GM23338 (cell line): ENCODE results near the gene C1QTNF7. TPM values are rescaled to one million over a fixed set of nuclear protein-coding genes. Genes with fewer than 3 reads are reported as not detected.

Experiments used
- ATAC-seq: fragments of 200-7000 bp; cut with Tn5 transposase; 3 replicates; pipeline ENCODE4 v1.9.1; 2020
- DNase-seq: peaks from one replicate; pipeline ENCODE4 v3.0.0-alpha.2; 2015; ENCODE audit warnings: low spot score
- H2AFZ ChIP-seq: fragments of 200-600 bp; sonication (generic); 2 replicates; pipeline ENCODE4 v1.8.0; 2016; ENCODE audit warnings: antibody characterized with exemption, mild to moderate bottlenecking, moderate library complexity
- H3F3A ChIP-seq: fragments of 200-600 bp; sonication (generic); replicated peaks from 2 replicates; pipeline ENCODE4 v1.8.0; 2017; ENCODE audit warnings: antibody characterized with exemption, mixed run types, low read depth
- H3K27ac ChIP-seq: fragments of 200-600 bp; sonication (generic); 2 replicates; pipeline ENCODE4 v1.6.1; 2016; ENCODE audit warnings: low read depth
- H3K27me3 ChIP-seq: fragments of 200-600 bp; sonication (generic); 2 replicates; pipeline ENCODE4 v1.8.0; 2016; ENCODE audit warnings: mild to moderate bottlenecking, mixed run types, moderate library complexity; ENCODE audit not compliant: insufficient read depth
- H3K36me3 ChIP-seq: fragments of 200-600 bp; sonication (generic); 2 replicates; pipeline ENCODE4 v1.8.0; 2016; ENCODE audit warnings: mild to moderate bottlenecking; ENCODE audit not compliant: insufficient read depth
- H3K4me1 ChIP-seq: fragments of 200-600 bp; sonication (generic); 2 replicates; pipeline ENCODE4 v1.8.0; 2016; ENCODE audit warnings: mild to moderate bottlenecking, moderate library complexity; ENCODE audit not compliant: insufficient read depth
- H3K4me2 ChIP-seq: fragments of 200-600 bp; sonication (generic); 2 replicates; pipeline ENCODE4 v1.7.1; 2017; ENCODE audit warnings: mixed run types
- H3K4me3 ChIP-seq: fragments of 200-600 bp; sonication (generic); 2 replicates; pipeline ENCODE4 v1.6.1; 2016; ENCODE audit warnings: mixed run types
- H3K79me2 ChIP-seq: fragments of 200-600 bp; sonication (generic); replicated peaks from 2 replicates; pipeline ENCODE4 v1.8.0; 2017; ENCODE audit warnings: mild to moderate bottlenecking; ENCODE audit not compliant: insufficient read depth
- H3K9me2 ChIP-seq: fragments of 200-600 bp; sonication (generic); 2 replicates; pipeline ENCODE4 v1.8.0; 2017; ENCODE audit not compliant: insufficient read depth
- H4K20me1 ChIP-seq: fragments of 200-600 bp; sonication (generic); replicated peaks from 2 replicates; pipeline ENCODE4 v1.8.0; 2017; ENCODE audit warnings: mild to moderate bottlenecking; ENCODE audit not compliant: insufficient read depth
- H3K27ac Mint-ChIP-seq: 2 replicates; pipeline ENCODE4 v1.8.0; 2020; ENCODE audit warnings: inconsistent platforms, mild to moderate bottlenecking, moderate library complexity, mixed read lengths
- H3K27me3 Mint-ChIP-seq: 3 replicates; pipeline ENCODE4 v1.8.0; 2022; ENCODE audit warnings: low read depth, mild to moderate bottlenecking, moderate library complexity, mixed read lengths, inconsistent platforms; ENCODE audit not compliant: insufficient read depth, poor library complexity
- H3K36me3 Mint-ChIP-seq: 3 replicates; pipeline ENCODE4 v1.8.0; 2021; ENCODE audit warnings: low read depth, mild to moderate bottlenecking, inconsistent platforms, moderate library complexity, mixed read lengths
- H3K4me1 Mint-ChIP-seq: 3 replicates; pipeline ENCODE4 v1.8.0; 2020; ENCODE audit warnings: mild to moderate bottlenecking, inconsistent platforms, mixed read lengths
- H3K4me3 Mint-ChIP-seq: 3 replicates; pipeline ENCODE4 v1.8.0; 2021; ENCODE audit warnings: moderate library complexity, mild to moderate bottlenecking, inconsistent platforms, mixed read lengths
- H3K9me3 Mint-ChIP-seq: 3 replicates; pipeline ENCODE4 v1.8.0; 2020; ENCODE audit warnings: moderate library complexity, mild to moderate bottlenecking, inconsistent platforms, mixed read lengths
- EZH2 ChIP-seq: fragments of 200-600 bp; sonication (generic); IDR thresholded peaks from one replicate; pipeline ENCODE4 v1.8.0; 2017; ENCODE audit warnings: antibody characterized with exemption, mild to moderate bottlenecking, low read depth; ENCODE audit not compliant: unreplicated experiment
- POLR2AphosphoS5 ChIP-seq: IDR thresholded peaks from 2 replicates; pipeline ENCODE4 v1.6.1; 2016; ENCODE audit warnings: antibody characterized with exemption, low read depth
- ZNF331 ChIP-seq: fragments of 250-450 bp; sonication (Bioruptor Pico); IDR thresholded peaks from 2 replicates; pipeline ENCODE4 v1.5.0; 2020; ENCODE audit warnings: low read depth, mild to moderate bottlenecking, moderate library complexity
- polyA plus RNA-seq: library from polyadenylated mRNA; unstranded; fragments of >200 nt; fragmentation: Nextera tagmentation; extraction: Ambion mirVana; gene quantifications from 2 replicates; pipeline ENCODE4 v1.2.1, GENCODE V29; 2016
- total RNA-seq: library from RNA; depleted of rRNA; stranded (reverse); fragments of >200 nt; shearing (Covaris generic); gene quantifications from 2 replicates; pipeline ENCODE4 v1.2.3, GENCODE V29; 2014
- TF ChIP-seq, protein P1 (sequence below): fragments of 250-450 bp; sonication (Bioruptor Pico); IDR thresholded peaks from 2 replicates; pipeline ENCODE4 v1.5.0; 2020; ENCODE audit warnings: mild to moderate bottlenecking, moderate library complexity
- TF ChIP-seq, protein P2 (sequence below): IDR thresholded peaks from 2 replicates; pipeline ENCODE4 v1.6.1; 2016; ENCODE audit warnings: antibody characterized with exemption

C1QTNF7 gene
- total and polyA plus RNA-seq, 2 experiments from 2014 or later, result not detected

DNA sequence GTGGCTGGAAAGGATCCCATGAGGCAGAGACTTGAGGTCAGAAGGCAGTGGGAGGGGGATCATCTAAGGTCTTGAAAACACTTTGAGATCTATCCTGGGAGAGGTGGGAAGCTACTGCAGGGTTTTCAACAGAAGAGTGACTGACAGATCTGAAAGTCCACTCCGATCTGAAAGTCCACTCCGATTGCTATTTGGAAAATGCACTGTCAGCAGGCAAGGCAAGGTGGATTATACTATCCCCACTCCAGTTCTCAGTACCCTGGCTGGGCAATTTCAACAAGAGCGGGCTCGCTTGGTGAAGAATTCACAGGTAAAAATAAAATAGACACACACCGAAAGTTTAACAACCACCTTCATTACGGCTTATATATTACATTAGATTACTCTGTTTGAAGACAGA, 42.3 kb upstream of the C1QTNF7 start (continued):
- TF ChIP-seq, protein P1, sequence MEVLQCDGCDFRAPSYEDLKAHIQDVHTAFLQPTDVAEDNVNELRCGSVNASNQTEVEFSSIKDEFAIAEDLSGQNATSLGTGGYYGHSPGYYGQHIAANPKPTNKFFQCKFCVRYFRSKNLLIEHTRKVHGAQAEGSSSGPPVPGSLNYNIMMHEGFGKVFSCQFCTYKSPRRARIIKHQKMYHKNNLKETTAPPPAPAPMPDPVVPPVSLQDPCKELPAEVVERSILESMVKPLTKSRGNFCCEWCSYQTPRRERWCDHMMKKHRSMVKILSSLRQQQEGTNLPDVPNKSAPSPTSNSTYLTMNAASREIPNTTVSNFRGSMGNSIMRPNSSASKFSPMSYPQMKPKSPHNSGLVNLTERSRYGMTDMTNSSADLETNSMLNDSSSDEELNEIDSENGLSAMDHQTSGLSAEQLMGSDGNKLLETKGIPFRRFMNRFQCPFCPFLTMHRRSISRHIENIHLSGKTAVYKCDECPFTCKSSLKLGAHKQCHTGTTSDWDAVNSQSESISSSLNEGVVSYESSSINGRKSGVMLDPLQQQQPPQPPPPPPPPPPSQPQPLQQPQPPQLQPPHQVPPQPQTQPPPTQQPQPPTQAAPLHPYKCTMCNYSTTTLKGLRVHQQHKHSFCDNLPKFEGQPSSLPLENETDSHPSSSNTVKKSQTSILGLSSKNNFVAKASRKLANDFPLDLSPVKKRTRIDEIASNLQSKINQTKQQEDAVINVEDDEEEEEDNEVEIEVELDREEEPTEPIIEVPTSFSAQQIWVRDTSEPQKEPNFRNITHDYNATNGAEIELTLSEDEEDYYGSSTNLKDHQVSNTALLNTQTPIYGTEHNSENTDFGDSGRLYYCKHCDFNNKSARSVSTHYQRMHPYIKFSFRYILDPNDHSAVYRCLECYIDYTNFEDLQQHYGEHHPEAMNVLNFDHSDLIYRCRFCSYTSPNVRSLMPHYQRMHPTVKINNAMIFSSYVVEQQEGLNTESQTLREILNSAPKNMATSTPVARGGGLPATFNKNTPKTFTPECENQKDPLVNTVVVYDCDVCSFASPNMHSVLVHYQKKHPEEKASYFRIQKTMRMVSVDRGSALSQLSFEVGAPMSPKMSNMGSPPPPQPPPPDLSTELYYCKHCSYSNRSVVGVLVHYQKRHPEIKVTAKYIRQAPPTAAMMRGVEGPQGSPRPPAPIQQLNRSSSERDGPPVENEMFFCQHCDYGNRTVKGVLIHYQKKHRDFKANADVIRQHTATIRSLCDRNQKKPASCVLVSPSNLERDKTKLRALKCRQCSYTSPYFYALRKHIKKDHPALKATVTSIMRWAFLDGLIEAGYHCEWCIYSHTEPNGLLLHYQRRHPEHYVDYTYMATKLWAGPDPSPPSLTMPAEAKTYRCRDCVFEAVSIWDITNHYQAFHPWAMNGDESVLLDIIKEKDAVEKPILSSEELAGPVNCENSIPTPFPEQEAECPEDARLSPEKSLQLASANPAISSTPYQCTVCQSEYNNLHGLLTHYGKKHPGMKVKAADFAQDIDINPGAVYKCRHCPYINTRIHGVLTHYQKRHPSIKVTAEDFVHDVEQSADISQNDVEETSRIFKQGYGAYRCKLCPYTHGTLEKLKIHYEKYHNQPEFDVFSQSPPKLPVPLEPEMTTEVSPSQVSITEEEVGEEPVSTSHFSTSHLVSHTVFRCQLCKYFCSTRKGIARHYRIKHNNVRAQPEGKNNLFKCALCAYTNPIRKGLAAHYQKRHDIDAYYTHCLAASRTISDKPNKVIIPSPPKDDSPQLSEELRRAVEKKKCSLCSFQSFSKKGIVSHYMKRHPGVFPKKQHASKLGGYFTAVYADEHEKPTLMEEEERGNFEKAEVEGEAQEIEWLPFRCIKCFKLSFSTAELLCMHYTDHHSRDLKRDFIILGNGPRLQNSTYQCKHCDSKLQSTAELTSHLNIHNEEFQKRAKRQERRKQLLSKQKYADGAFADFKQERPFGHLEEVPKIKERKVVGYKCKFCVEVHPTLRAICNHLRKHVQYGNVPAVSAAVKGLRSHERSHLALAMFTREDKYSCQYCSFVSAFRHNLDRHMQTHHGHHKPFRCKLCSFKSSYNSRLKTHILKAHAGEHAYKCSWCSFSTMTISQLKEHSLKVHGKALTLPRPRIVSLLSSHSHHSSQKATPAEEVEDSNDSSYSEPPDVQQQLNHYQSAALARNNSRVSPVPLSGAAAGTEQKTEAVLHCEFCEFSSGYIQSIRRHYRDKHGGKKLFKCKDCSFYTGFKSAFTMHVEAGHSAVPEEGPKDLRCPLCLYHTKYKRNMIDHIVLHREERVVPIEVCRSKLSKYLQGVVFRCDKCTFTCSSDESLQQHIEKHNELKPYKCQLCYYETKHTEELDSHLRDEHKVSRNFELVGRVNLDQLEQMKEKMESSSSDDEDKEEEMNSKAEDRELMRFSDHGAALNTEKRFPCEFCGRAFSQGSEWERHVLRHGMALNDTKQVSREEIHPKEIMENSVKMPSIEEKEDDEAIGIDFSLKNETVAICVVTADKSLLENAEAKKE (CRISPR knock-in tag), result no peak
- no peak for TF ChIP-seq EZH2
- no peak for TF ChIP-seq POLR2AphosphoS5
- TF ChIP-seq ZNF331 (CRISPR knock-in tag), result no peak

DNA sequence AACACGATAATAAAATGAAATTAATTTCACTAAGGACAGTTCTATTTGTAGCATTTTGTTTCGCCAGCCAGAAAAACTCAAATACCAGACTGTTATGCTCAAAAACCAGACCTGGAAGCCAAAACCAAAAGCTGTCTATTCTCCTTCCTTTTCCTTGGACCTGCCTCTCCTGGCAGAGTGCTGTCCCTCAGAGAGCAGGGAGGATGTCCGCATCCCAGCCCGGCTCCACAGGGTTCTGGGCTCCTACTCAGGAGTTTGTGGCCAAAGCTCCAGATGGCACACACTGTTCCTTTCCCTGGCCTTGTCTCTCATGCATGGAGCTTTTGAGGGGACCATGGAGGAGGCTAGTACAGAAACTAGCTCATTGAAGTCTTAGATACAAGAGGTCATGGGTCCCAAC, 41.9 kb upstream of the C1QTNF7 start:
- H3K27ac Mint-ChIP-seq, result no peak overlapping the region
- no peaks in the 10 kb centered on the region for H3K4me1 ChIP-seq
- H3K4me2 ChIP-seq, result no peak overlapping the region
- no peaks in the 10 kb centered on the region for H3K36me3 Mint-ChIP-seq
- H3K27me3 Mint-ChIP-seq, result no peaks in the 10 kb centered on the region
- no peak for DNase-seq
- H2AFZ ChIP-seq, result no peak overlapping the region
- no peak overlapping the region for H3K27ac ChIP-seq
- no peaks in the 10 kb centered on the region for H3K9me3 Mint-ChIP-seq
- H3F3A ChIP-seq, result no peaks in the 10 kb centered on the region
- H3K4me1 Mint-ChIP-seq, result no peaks in the 10 kb centered on the region
- H3K79me2 ChIP-seq, result no peaks in the 10 kb centered on the region
- H3K27me3 ChIP-seq, result no peaks in the 10 kb centered on the region
- no peak overlapping the region for H3K4me3 Mint-ChIP-seq
- no peak for ATAC-seq
- no peaks in the 10 kb centered on the region for H4K20me1 ChIP-seq
- no peak overlapping the region for H3K4me3 ChIP-seq
- no peaks in the 10 kb centered on the region for H3K36me3 ChIP-seq
- peaks cover 42% of the 10 kb centered on the region for H3K9me2 ChIP-seq
- no peak for TF ChIP-seq EZH2
- TF ChIP-seq, protein P2, sequence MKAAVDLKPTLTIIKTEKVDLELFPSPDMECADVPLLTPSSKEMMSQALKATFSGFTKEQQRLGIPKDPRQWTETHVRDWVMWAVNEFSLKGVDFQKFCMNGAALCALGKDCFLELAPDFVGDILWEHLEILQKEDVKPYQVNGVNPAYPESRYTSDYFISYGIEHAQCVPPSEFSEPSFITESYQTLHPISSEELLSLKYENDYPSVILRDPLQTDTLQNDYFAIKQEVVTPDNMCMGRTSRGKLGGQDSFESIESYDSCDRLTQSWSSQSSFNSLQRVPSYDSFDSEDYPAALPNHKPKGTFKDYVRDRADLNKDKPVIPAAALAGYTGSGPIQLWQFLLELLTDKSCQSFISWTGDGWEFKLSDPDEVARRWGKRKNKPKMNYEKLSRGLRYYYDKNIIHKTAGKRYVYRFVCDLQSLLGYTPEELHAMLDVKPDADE, result no peak
- no peak for TF ChIP-seq ZNF331 (CRISPR knock-in tag)
